ENCODE data around the gene PACSIN3.

DNA sequence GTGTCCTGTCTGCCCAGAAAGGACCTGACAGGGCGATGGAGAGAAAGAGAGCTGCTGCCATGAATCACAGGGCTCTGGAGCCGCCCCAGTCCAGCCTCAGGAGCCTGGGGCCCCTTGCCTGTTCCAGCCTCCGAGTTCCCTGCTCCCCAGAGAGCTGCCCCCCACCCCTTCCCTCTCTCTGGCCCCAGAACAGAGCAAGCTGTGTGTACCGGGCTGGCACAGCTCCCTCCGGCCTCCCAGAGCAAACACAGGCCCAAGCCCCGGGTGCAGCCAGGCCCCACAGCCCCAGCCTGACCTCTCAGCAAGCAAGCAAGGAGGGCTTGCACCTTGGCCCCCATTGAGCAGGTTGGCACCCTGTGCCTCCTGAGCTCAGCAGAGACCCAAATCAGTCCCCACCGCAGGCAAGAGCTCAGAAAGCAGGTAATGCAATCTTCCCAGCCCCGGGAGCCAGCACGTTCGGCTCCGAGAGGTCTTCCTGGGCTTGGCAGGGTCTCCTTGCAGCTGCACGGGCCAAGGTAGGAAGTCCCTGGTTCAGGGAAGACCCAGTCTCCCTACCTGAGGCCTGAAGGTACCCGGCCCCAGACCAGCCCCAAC is 1.4 kb downstream of the PACSIN3 start:
- TF ChIP-seq TCF12 (IDR thresholded peaks at IDR 0.05; ENCODE audit: low read depth, low read length) = no peak
- TF ChIP-seq, protein P1, sequence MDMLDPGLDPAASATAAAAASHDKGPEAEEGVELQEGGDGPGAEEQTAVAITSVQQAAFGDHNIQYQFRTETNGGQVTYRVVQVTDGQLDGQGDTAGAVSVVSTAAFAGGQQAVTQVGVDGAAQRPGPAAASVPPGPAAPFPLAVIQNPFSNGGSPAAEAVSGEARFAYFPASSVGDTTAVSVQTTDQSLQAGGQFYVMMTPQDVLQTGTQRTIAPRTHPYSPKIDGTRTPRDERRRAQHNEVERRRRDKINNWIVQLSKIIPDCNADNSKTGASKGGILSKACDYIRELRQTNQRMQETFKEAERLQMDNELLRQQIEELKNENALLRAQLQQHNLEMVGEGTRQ (IDR thresholded peaks at IDR 0.05; ENCODE audit: low read length) = no peak
- no peak for TF ChIP-seq PHF8 (conservative IDR thresholded peaks at IDR 0.05; ENCODE audit: low read depth, low read length)
- TF ChIP-seq MAFK (IDR thresholded peaks at IDR 0.05; ENCODE audit: low read depth, low read length) = no peak
- no peak for TF ChIP-seq POLR2AphosphoS5 (IDR thresholded peaks at IDR 0.05; ENCODE audit: low read depth, low read length)
- no peak for TF ChIP-seq POLR2A (IDR thresholded peaks at IDR 0.05; ENCODE audit: control extremely low read depth in 1 of 2, low read depth in 2 of 2, low read length in 2 of 2)
- TF ChIP-seq, protein P2, sequence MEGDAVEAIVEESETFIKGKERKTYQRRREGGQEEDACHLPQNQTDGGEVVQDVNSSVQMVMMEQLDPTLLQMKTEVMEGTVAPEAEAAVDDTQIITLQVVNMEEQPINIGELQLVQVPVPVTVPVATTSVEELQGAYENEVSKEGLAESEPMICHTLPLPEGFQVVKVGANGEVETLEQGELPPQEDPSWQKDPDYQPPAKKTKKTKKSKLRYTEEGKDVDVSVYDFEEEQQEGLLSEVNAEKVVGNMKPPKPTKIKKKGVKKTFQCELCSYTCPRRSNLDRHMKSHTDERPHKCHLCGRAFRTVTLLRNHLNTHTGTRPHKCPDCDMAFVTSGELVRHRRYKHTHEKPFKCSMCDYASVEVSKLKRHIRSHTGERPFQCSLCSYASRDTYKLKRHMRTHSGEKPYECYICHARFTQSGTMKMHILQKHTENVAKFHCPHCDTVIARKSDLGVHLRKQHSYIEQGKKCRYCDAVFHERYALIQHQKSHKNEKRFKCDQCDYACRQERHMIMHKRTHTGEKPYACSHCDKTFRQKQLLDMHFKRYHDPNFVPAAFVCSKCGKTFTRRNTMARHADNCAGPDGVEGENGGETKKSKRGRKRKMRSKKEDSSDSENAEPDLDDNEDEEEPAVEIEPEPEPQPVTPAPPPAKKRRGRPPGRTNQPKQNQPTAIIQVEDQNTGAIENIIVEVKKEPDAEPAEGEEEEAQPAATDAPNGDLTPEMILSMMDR (IDR thresholded peaks at IDR 0.05; ENCODE audit: control extremely low read depth in 1 of 3, insufficient read depth in 1 of 3, low read depth in 1 of 3, low read length in 3 of 3) = no peak
- no peak for TF ChIP-seq EZH2 (IDR thresholded peaks at IDR 0.05; ENCODE audit: low read depth, low read length, severe bottlenecking)
- no peak for TF ChIP-seq SP4 (IDR thresholded peaks at IDR 0.05; ENCODE audit: low read length)
- no peak for TF ChIP-seq GTF2F1 (IDR thresholded peaks at IDR 0.05; ENCODE audit: borderline replicate concordance, low read depth, low read length)
